ENCODE results near the gene FAM81B. TPM values are rescaled to one million over a fixed set of nuclear protein-coding genes. Genes with fewer than 3 reads are reported as not detected.

The FAM81B gene
- polyA plus RNA-seq, 1 donor from 2014 or later: not detected

GRCh38 chr5:95487880-95488279 lies 96.7 kb downstream of the FAM81B start:
- no peaks in the 10 kb centered on the region for H4K20me1 ChIP-seq (ENCODE audit: insufficient read depth)
- TF ChIP-seq POLR2AphosphoS5 (IDR thresholded peaks at IDR 0.05): no peak
- no peak for TF ChIP-seq CTCF (IDR thresholded peaks at IDR 0.05; ENCODE audit: poor library complexity, severe bottlenecking)
- TF ChIP-seq RAD21 (conservative IDR thresholded peaks at IDR 0.05): no peak
- TF ChIP-seq SMC3 (conservative IDR thresholded peaks at IDR 0.05; ENCODE audit: poor library complexity): no peak
- TF ChIP-seq MXI1 (conservative IDR thresholded peaks at IDR 0.05; ENCODE audit: poor library complexity, severe bottlenecking): no peak
- no peak for TF ChIP-seq REST (IDR thresholded peaks at IDR 0.05; ENCODE audit: borderline replicate concordance)
- TF ChIP-seq TAF1 (IDR thresholded peaks at IDR 0.05; ENCODE audit: low read depth): no peak
- no peak for TF ChIP-seq EZH2 (IDR thresholded peaks at IDR 0.05; ENCODE audit: borderline replicate concordance, insufficient read depth, low read length, poor library complexity, severe bottlenecking)
- TF ChIP-seq EP300 (conservative IDR thresholded peaks at IDR 0.05; ENCODE audit: poor library complexity, severe bottlenecking): no peak
- no peak overlapping the region for H3K4me2 ChIP-seq (ENCODE audit: low read length)
- no peak overlapping the region for H3K4me3 ChIP-seq (ENCODE audit: low read length)
- H3F3A ChIP-seq (ENCODE audit: insufficient read depth, low read length, poor library complexity, severe bottlenecking): no peaks in the 10 kb centered on the region
- H3K27me3 ChIP-seq (ENCODE audit: insufficient read depth, low read depth, low read length): no peaks in the 10 kb centered on the region
- no peaks in the 10 kb centered on the region for H3K9me2 ChIP-seq (ENCODE audit: insufficient read depth, low read length)
- H2AFZ ChIP-seq (ENCODE audit: low read depth, low read length): no peak overlapping the region
- no peaks in the 10 kb centered on the region for H3K9me3 ChIP-seq (ENCODE audit: low read length)
- H3K79me2 ChIP-seq (replicated peaks; ENCODE audit: insufficient read depth, low read length): no peaks in the 10 kb centered on the region
- H3K27ac ChIP-seq (ENCODE audit: low read length): no peak overlapping the region
- no peak overlapping the region for H3K9ac ChIP-seq (ENCODE audit: low read length)
- H3K36me3 ChIP-seq (ENCODE audit: insufficient read depth, low read length): peaks cover 21% of the 10 kb centered on the region

Other genes starting within 250 kb of the FAM81B start
- 1.1 and 1.9 TPM in 2 replicates for gene MCTP1, start 106.3 kb upstream of the FAM81B start, polyA plus RNA-seq
- 119 and 145 TPM in 2 replicates for gene SKIC3, start 163.6 kb downstream of the FAM81B start, polyA plus RNA-seq
- gene ARSK, start 163.7 kb downstream of the FAM81B start, polyA plus RNA-seq: 2.8 and 3.7 TPM in 2 replicates
- gene GPR150, start 228.7 kb downstream of the FAM81B start, polyA plus RNA-seq: 0.22 TPM in 1 of 2 replicates, not detected in the other